ENCODE measurements around the gene DISP3.

DISP3 gene

GRCh38 chr1:11461531-11462137 lies 17.3 kb upstream of the DISP3 start:
- DNase-seq (ENCODE audit: low spot score) = no peak

DNA sequence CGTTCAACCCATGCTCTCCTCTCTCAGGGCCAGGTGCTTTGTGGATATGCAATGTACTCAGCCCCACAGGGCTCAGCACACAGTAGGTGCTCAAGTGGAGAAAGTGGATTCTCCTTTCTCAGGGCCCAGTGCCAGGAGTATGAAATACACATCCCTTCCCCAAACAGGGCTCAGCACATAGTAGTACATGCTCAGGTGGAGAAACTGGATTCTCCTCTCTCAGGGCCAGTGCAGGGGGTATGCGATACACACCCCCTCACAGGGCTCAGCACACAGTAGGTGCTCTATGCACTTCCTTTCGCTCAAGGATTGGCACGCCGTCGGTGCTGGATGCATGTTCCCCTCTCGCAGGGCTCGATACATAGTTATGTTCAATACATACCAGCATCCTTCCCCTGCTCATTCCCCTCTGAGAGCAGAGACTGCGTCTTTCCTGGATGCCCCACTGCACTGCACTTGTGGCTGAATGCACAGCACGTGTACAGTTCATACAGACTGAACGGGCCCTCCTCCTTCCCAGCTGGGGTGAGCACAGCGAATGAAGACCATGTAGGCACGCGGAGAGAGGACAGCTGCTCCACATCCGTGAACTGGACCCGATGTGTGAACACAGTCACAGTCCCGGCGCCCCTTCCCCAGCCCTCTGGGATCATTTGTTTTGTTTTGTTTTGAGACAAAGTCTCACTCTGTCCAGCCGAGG lies 16.6 kb upstream of the DISP3 start:
- DNase-seq (ENCODE audit: low spot score) = no peak

DNA sequence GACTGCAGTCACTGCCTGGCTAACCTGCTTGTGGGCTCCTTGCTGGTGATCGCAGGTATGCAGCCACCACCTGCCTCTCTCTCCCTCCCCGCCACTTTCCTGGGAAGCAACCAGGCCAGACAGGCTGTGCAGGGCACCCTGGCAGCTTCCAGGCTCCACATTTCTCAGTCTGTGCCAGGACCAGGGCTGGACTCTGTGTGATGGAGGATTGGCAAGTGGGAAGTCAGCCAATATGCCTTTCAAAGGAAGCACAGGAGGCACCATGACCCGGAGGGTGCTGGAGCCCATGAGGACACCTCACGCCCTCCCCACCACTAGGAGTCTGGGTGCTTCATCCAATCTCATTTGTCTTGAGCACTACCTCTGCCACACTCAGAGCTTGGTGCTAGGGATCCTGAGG lies 15.8 kb upstream of the DISP3 start:
- DNase-seq (ENCODE audit: low spot score) = no peak

GRCh38 chr1:11465307-11465706 lies 13.6 kb upstream of the DISP3 start:
- DNase-seq (ENCODE audit: low spot score) = no peak

- no peak for DNase-seq (ENCODE audit: low spot score)
Measured at GRCh38 chr1:11466416-11466815, 12.5 kb upstream of the DISP3 start.

DNA sequence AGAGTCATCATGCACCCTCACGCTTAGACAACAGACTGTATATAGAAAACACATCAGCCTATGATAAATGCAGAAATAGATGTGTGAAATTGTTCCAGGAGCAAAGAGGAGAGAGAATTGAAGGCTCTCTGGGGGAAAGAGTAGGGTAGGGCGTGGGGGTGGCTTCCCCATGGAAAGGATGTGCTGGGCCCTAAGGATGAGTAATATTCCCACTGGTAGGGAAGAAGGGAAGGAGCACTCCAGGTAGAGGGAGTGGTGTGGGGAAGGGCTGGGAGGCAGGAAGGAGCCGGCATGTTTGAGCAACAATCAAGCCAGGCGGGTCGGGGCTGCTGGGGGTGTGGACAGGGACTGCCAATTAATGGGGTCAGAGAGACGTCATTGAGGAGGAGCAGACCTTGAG lies 10.1 kb upstream of the DISP3 start:
- DNase-seq (ENCODE audit: low spot score) = no peak

- DNase-seq (ENCODE audit: low spot score) = no peak
Measured at GRCh38 chr1:11470912-11471311, 8.0 kb upstream of the DISP3 start.

- DNase-seq (ENCODE audit: low spot score) = no peak
Measured at GRCh38 chr1:11471473-11471872, 7.5 kb upstream of the DISP3 start.

DNA sequence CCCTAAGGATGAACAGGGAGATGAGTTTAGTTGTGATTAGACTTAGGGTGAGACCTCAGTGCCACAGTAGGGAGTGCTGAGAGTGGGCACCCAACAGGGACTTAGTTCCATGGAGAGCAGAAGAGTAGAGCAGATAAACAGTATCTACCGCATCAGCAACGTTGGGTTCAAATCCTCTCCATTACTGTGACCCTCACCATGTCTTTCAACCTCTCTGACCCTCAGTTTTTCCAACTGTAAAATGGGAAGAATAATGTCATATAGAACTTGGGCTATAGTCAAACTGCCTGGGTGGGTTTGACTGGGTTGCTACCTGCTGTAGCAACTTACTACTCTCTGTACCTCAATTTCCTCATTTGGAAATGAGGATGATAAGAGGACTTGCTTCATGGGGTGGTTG lies 6.7 kb upstream of the DISP3 start:
- DNase-seq (ENCODE audit: low spot score) = no peak

DNA sequence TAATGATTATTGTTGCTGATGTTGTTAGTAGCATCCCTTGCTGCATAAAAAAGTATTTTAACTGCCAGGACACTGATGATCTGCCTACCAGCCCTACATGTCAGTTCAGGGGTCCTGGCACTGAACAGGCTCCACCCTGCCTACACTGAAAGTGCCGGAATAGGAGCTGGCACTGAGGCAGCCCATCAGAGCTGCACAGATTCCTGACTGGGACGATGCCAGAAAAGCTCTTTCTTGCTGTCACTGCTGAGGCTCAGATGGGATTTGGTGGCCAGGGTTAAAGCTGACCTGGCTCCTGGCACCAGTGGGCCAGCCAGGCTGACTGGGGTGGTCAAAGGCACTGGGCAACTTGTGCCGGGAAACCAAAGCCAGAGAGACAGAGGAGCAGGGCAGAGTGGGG lies 6.2 kb upstream of the DISP3 start:
- no peak for DNase-seq (ENCODE audit: low spot score)

DNA sequence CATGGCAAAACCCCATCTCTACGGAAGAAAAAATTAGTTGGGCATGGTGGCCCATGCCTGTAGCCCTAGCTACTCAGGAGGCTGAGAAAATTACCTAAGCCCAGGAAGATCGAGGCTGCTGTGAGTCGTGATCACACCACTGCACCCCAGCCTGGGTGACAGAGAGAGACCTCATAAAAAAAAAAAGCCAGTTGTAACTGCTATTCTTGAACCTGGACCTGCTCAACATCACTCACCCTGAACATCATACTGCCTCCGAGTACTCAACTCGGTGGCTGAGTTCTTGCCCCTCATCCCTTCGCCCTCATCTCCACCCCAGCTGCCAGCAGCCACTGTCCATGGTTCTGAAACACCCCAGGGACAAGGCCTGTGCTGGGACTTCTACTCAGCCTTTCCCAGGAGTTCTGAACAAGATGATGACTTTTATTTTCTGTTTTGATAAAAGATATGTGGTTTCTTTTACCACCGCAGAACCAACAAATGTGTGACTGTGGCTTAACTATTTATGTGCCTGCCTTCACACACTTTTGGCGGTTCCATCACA lies 5.4 kb upstream of the DISP3 start:
- peak; percentile 59 for DNase-seq (ENCODE audit: low spot score)

GRCh38 chr1:11474826-11475225 lies 4.1 kb upstream of the DISP3 start:
- DNase-seq (ENCODE audit: low spot score) = no peak

GRCh38 chr1:11475748-11476147 lies 3.2 kb upstream of the DISP3 start:
- DNase-seq (ENCODE audit: low spot score) = no peak

DNA sequence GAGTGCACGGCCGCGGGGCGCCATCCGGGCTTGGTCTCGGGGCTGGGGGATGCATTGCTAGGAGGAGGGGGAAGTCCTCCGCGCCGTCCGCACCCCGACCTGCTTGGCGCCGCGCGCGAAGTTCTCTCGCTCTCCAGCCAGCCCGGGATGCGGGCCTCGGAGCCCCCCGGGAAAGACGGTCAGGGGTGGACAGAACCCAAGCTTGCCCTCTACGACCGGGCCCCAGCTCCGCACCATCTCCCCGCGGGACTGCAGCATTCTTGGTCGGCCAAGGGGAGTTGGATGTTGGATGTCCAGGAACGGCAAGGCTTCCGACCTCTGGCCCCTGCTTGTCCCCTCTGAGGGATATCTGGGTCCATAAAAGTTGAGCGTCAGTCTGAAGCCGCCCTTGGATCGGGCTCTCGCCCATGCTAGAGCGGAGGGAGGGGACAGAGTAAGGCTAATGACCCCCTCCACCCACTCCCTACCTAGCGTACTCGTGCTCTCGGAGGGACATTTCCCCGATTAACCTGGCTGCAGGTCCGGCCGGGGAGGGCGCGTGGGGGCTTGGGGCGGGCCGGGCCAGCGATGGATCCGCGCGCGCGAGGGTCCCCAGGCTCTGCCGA lies 522 bp downstream of the DISP3 start:
- no peak for DNase-seq (ENCODE audit: low spot score)

GRCh38 chr1:11481019-11481418 lies 2.1 kb downstream of the DISP3 start:
- DNase-seq (ENCODE audit: low spot score) = no peak

- no peak for DNase-seq (ENCODE audit: low spot score)
Measured at GRCh38 chr1:11482198-11482597, 3.2 kb downstream of the DISP3 start.

DNA sequence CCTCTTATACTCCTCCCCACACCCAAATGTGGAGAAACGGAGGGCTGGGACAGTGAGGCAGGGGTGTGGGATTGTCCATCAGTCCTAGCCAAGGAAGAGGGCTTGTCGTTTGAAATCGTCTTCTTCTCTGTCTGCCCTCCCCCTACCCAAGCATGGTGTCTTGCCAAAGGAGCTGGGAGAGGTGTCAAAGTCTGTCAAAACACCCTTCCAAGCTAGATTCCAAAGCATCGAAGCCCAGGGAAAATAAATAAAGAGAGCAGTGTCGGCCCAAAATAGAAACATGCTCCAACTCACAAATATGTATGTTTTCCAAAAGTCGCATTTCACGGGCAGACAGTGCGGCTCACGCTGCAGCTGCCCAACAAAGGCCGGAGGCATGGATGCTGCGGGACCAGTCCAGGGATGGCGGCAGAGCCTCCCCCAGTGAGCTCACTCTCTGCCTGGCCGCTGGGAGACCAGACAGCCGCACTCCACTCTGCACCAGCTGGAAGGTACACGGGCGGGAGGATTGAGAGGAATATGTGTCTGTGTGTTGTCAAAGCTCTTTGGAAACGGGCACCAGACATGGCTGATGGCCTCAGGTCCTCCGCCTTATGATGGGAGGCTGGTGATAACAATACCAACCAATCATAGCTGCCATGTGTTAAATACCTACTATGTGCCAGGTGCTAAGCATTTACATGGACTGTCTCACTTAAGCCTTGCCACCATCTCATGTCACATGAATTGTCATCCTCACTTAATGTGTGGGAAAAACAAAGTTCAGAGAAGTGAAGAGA lies 3.9 kb downstream of the DISP3 start:
- DNase-seq (ENCODE audit: low spot score) = no peak

DNA sequence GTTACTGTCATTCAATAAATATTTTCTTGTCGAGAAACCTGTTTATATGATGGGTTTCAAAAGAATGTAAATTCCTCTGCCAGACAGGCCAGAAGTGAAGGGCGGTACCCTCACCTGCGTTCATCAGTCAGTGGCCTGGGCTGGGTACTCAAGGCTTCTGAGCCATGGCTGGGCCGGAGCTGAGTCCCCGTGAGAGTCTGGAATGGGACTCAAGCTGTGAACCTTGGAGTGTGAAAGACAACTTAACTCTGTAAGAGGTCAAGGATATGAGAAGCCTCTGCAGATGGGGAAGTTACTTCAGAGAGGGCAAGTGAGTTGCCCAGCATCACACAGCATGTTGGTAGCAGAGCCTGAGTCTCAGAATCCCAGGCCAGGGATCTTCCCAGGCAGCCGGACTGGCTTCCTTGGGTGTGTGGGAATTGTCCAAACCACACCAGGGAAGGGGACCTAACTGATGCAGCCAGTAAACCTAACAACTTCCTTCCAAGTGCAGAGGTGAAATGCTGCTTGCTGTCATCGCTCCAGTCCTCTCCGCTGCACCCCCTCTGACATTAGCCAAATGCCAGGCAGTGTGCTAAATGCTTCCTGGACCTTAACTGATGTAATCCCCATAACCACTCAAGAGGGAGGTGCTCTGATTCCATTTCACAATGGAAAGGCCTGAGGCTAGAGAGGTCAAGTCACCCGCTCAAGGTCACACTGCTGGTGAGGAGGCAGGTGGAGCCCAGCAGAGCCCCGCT lies 4.8 kb downstream of the DISP3 start:
- no peak for DNase-seq (ENCODE audit: low spot score)

GRCh38 chr1:11484321-11484655 lies 5.3 kb downstream of the DISP3 start:
- no peak for DNase-seq (ENCODE audit: low spot score)

DNA sequence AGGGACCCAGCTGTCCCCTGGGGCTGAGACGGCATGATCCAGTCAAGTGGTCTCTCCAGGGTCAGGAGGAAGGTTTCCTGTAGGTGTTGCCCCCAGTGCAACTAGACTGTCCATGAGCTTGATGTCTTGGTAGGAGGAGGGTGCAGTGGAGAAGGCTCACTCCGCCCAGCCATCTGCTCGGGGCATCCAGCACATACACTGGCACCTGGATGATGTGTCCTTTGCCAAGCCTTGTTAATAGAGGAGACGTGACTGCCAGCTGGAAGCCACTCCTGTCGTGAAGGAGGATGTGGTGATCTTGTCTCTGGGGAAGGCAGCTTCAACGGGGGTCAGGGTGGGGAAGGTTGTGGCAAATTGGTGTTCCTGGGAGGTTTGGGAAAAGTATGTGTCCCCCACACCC lies 6.2 kb downstream of the DISP3 start:
- no peak for DNase-seq (ENCODE audit: low spot score)

DNA sequence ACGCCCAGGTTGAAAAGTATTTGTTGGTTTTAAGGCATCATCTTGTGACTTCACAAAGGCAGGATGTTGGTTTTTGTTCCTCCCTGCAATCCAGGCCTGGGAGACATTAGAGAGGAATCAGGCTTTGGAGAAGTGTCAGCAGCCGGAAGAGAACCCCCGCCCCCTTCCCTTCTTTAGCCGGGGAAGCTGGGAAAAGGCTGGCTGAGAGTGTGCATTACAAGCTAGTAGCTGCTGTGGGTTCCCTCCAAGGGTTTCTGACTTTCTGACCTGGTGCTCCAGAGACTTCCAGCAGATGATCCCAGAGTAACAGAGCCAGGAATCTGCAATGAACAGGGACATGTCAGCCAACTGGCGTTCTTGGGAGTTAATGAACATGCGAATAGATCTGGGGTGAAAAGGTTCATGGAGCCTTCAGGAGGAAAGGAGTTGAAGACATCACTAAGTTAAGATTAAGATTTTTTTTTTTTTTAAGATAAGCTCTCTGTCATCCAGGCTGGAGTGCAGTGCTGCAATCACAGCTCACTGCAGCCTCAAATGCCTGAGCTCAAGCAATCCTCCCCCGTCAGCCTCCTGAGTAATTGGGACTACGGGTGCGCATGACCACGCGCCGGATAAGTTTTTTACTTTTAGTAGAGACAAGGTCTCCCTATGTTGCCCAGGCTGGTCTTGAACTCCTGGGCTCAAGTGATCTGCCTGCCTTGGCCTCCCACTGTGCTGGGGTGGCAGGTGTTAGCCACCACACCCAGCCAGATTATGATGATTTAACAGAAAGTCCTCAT lies 7.5 kb downstream of the DISP3 start:
- DNase-seq (ENCODE audit: low spot score) = no peak
